A549 (cell line): ENCODE data around the gene ZNF263. TPM values are rescaled to one million over a fixed set of nuclear protein-coding genes. Genes with fewer than 3 reads are reported as not detected.

ENCODE experiments used
- ATAC-seq, 2 experiments: fragments of 200-7000 bp in 1 of 2; fragments of >200 bp in 1 of 2; cut with Nextera tagmentation in 1 of 2; cut with Tn5 transposase in 1 of 2; 3 replicates each; pipeline versions ENCODE4 v1.8.0 to v1.9.1; 2018 to 2020; ENCODE audit warnings: mild to moderate bottlenecking in 1 of 2, moderate library complexity in 1 of 2
- CTCF ChIA-PET: fragments of 300-600 bp; sonication (Branson Sonifier 250); formaldehyde crosslinking; extraction: SDS; loops from one replicate; lab custom pipeline; 2021; ENCODE audit warnings: antibody characterized with exemption, inconsistent platforms; lab: Yijun Ruan, JAX
- POLR2A ChIA-PET: fragments of 350-600 bp; formaldehyde crosslinking; extraction: SDS; loops from one replicate; lab custom pipeline; 2021; ENCODE audit warnings: antibody characterized with exemption, inconsistent platforms; lab: Yijun Ruan, JAX
- DNase-seq, 2 experiments: peaks; one replicate each; pipeline versions ENCODE4 v3.0.0 to v3.0.0-alpha.2; 2011 to 2016; ENCODE audit warnings: low read depth in 1 of 2, low spot score in 1 of 2
- FAIRE-seq: peaks from 2 replicates; lab custom pipeline; 2011; peaks lifted over from hg19 to GRCh38; lab: Jason Lieb, UNC
- H3K27ac ChIP-seq, 2 experiments: fragments of >200 bp; sonication (Bioruptor Twin); formaldehyde crosslinking; 3 replicates each; pipeline ENCODE4 v1.5.1; 2016 to 2017
- H3K4me1 ChIP-seq: fragments of >200 bp; sonication (Bioruptor Twin); formaldehyde crosslinking; 3 replicates; pipeline ENCODE4 v1.6.1; 2016
- H3K4me2 ChIP-seq: fragments of >200 bp; sonication (Bioruptor Twin); formaldehyde crosslinking; 3 replicates; pipeline ENCODE4 v1.6.1; 2016
- H3K4me3 ChIP-seq: fragments of >200 bp; sonication (Bioruptor Twin); formaldehyde crosslinking; 3 replicates; pipeline ENCODE4 v1.5.1; 2016
- H3K9me3 ChIP-seq: fragments of >200 bp; sonication (Bioruptor Twin); formaldehyde crosslinking; 3 replicates; pipeline ENCODE4 v1.6.1; 2016
- CEBPB ChIP-seq, 2 experiments: fragments of >200 bp in 1 of 2; sonication (Bioruptor Twin) in 1 of 2; formaldehyde crosslinking in 1 of 2; IDR thresholded peaks; 2 replicates each; pipeline ENCODE4 v1.6.1; 2012 to 2016
- CHD2 ChIP-seq: fragments of 150-350 bp; IDR thresholded peaks from 2 replicates; pipeline ENCODE4 v1.6.1; 2014; ENCODE audit warnings: low read length; ENCODE audit not compliant: partially characterized antibody
- EP300 ChIP-seq, 2 experiments: fragments of >200 bp; sonication (Bioruptor Twin); formaldehyde crosslinking; IDR thresholded peaks; 2 replicates in 1 of 2; 3 replicates in 1 of 2; pipeline ENCODE4 v1.6.1; 2016 to 2017
- FOSB ChIP-seq: fragments of 250-450 bp; sonication (Bioruptor Pico); IDR thresholded peaks from 2 replicates; pipeline ENCODE4 v1.5.0; 2020; ENCODE audit warnings: mild to moderate bottlenecking, moderate library complexity
- HEYL ChIP-seq: fragments of 250-450 bp; sonication (Bioruptor Pico); IDR thresholded peaks from 2 replicates; pipeline ENCODE4 v1.8.0; 2021; ENCODE audit warnings: mild to moderate bottlenecking, moderate library complexity
- KDM5A ChIP-seq: fragments of 200-600 bp; sonication (generic); IDR thresholded peaks from 2 replicates; pipeline ENCODE4 v1.6.1; 2016; ENCODE audit warnings: antibody characterized with exemption, mild to moderate bottlenecking
- MAFK ChIP-seq: fragments of 450-650 bp; IDR thresholded peaks from 2 replicates; pipeline ENCODE4 v1.6.1; 2014; ENCODE audit not compliant: partially characterized antibody
- NFE2L2 ChIP-seq: fragments of 150-350 bp; conservative IDR thresholded peaks from 2 replicates; pipeline ENCODE4 v1.6.1; 2014; ENCODE audit warnings: low read length
- NR3C1 ChIP-seq: fragments of >200 bp; sonication (Bioruptor Twin); formaldehyde crosslinking; IDR thresholded peaks from 3 replicates; pipeline ENCODE4 v1.6.1; 2017
- POLR2AphosphoS2 ChIP-seq: conservative IDR thresholded peaks from 2 replicates; pipeline ENCODE4 v1.6.1; 2012; ENCODE audit warnings: low read length, improper control_type of control experiment, inconsistent platforms
- RAD21 ChIP-seq, 2 experiments: fragments of >200 bp in 1 of 2; sonication (Bioruptor Twin) in 1 of 2; formaldehyde crosslinking in 1 of 2; IDR thresholded peaks in 1 of 2; conservative IDR thresholded peaks in 1 of 2; 2 replicates in 1 of 2; 3 replicates in 1 of 2; pipeline ENCODE4 v1.6.1; 2012 to 2018; ENCODE audit warnings: inconsistent platforms in 1 of 2
- RCOR1 ChIP-seq: fragments of 150-350 bp; IDR thresholded peaks from 2 replicates; pipeline ENCODE4 v1.6.1; 2014; ENCODE audit warnings: antibody characterized with exemption, low read length, low read depth
- RFX5 ChIP-seq: fragments of 450-650 bp; IDR thresholded peaks from 2 replicates; pipeline ENCODE4 v1.7.1; 2014; ENCODE audit warnings: antibody characterized with exemption, mild to moderate bottlenecking, moderate library complexity
- SMC3 ChIP-seq: fragments of >200 bp; sonication (Bioruptor Twin); formaldehyde crosslinking; IDR thresholded peaks from 3 replicates; pipeline ENCODE4 v1.6.1; 2018; ENCODE audit warnings: inconsistent platforms
- TP53 ChIP-seq: fragments of 250-450 bp; sonication (Bioruptor Pico); IDR thresholded peaks from 2 replicates; pipeline ENCODE4 v1.5.0; 2021; ENCODE audit warnings: mild to moderate bottlenecking, moderate library complexity
- ZFP36 ChIP-seq: fragments of 450-650 bp; IDR thresholded peaks from 2 replicates; pipeline ENCODE4 v1.6.1; 2014; ENCODE audit warnings: borderline replicate concordance; ENCODE audit not compliant: partially characterized antibody
- WGBS: methylation state at CpG from one replicate; pipeline ENCODE4 v1.1.6; 2017; ENCODE audit errors: missing lambda C conversion rate; 5-methylcytosine and 5-hydroxymethylcytosine counted together
- polyA plus RNA-seq, 4 experiments: library from polyadenylated mRNA; depleted of rRNA in 3 of 4; stranded (reverse); fragments of >200 nt; fragmentation: RNase III in 1 of 4; extraction: RNeasy Plus Mini Kit Qiagen cat#74134 plus additional on column Dnase treatment in 1 of 4; gene quantifications; 2 replicates in 3 of 4; 3 replicates in 1 of 4; pipeline ENCODE4 v1.2.3, GENCODE V29; 2011 to 2017
- TF ChIP-seq, protein P1 (sequence below): fragments of 250-450 bp; sonication (Bioruptor Pico); IDR thresholded peaks from 2 replicates; pipeline ENCODE4 v1.5.0; 2020; ENCODE audit warnings: low read depth, mild to moderate bottlenecking, moderate library complexity
- TF ChIP-seq, protein P2 (sequence below): fragments of 450-650 bp; IDR thresholded peaks from 2 replicates; pipeline ENCODE4 v1.6.1; 2014; ENCODE audit warnings: antibody characterized with exemption
- TF ChIP-seq, protein P3 (sequence below): fragments of 200-600 bp; sonication (generic); IDR thresholded peaks from 2 replicates; pipeline ENCODE4 v1.6.1; 2016; ENCODE audit warnings: antibody characterized with exemption, mild to moderate bottlenecking, moderate library complexity
- TF ChIP-seq, protein P4 (sequence below): IDR thresholded peaks from 2 replicates; pipeline ENCODE4 v1.6.1; 2012

The ZNF263 gene
- polyA plus RNA-seq, 2 of the 4 experiments (the other 2 are of a cell fraction) = 20.9 to 24.4 TPM

DNA sequence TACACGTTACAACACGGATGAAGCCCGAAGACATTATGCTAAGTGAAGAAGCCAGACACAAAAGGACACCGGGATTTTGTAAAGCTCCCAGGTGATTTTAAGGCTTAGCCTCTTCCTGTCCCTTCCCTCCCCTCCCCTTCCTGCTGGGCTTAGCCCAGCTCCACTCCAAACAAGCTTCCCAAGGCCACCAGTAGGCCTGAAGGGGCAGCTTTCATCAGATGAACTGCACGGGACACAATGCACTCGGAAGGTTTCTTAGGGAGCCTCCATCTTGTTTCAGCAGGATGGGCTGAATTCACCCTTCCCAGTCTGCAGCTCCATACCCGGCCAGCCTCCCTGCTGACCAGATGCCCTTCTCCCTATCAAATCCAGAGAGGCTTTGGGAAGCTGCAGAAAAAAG, 37.3 kb upstream of the ZNF263 start:
- no peak overlapping the region for H3K27ac ChIP-seq
- no peak overlapping the region for H3K4me2 ChIP-seq
- H3K4me3 ChIP-seq = no peak overlapping the region
- ATAC-seq = peak; percentile 30 to 31; a peak in 2 of 6 replicates
- no peaks in the 10 kb centered on the region for H3K9me3 ChIP-seq
- no peak for TF ChIP-seq TP53
- TF ChIP-seq, protein P1, sequence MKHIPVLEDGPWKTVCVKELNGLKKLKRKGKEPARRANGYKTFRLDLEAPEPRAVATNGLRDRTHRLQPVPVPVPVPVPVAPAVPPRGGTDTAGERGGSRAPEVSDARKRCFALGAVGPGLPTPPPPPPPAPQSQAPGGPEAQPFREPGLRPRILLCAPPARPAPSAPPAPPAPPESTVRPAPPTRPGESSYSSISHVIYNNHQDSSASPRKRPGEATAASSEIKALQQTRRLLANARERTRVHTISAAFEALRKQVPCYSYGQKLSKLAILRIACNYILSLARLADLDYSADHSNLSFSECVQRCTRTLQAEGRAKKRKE (CRISPR knock-in tag) = no peak
- no peak for TF ChIP-seq POLR2AphosphoS2
- TF ChIP-seq, protein P2, sequence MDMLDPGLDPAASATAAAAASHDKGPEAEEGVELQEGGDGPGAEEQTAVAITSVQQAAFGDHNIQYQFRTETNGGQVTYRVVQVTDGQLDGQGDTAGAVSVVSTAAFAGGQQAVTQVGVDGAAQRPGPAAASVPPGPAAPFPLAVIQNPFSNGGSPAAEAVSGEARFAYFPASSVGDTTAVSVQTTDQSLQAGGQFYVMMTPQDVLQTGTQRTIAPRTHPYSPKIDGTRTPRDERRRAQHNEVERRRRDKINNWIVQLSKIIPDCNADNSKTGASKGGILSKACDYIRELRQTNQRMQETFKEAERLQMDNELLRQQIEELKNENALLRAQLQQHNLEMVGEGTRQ = no peak
- no peak for TF ChIP-seq RAD21 (conservative IDR thresholded peaks at IDR 0.05 in 1 of 2, IDR thresholded peaks at IDR 0.05 in 1 of 2)
- TF ChIP-seq, all 56 proteins: peak for 0
- ChIA-PET CTCF (interaction anchor here (0.6 to 1.2 kb wide), 2 partner anchors 9 to 12 kb away, joined by 3 to 4 read pairs; no protein-coding TSS in a partner anchor), POLR2A (no interaction called here)
- 57% methylated on average over 7 of the region's 7 CpGs for WGBS
- DNase-seq (no peak), FAIRE-seq (no peak)
- no peaks in the 10 kb centered on the region for H3K4me1 ChIP-seq

DNA sequence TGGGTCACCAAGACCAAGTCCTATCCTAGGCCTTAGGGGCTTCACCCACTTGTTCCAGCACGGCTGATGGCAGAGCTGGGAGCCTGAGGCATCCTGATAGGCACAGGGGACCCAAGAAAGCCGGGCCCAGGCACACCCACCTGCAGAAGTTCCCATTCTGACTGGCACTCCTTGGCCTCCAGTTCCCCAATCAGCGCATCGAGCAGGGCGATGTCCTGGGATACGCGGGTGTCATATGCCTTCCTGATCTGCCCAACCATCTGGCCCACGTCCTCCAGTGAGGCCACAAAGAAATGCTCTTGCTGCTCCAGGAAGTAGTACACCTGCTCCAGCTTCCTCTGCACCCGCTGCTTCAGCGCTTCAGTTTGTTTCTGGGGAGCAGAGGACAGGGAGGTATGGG, 36.4 kb upstream of the ZNF263 start:
- ATAC-seq = no peak
- no peak for FAIRE-seq

DNA sequence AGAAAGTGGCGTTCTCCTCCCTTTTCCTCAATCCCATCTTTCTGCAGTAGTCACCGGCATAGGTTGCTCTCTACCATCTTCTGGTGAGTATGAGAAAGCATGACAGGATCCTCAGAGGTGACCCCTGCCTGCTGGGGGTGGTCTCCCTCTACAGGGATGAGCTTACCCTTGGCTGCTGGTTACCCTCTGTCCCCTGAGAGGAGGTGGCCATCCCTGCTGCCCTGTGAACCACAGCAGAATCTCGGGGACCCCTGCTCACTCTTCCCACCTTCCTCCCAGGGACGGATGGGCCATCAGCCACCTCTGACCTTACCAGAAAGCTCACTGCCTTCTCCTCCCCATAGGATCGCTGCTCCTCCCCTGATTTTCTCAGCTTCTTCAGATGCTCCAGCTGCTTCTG, 34.7 kb upstream of the ZNF263 start:
- 51% methylated on average over 5 of the region's 5 CpGs for WGBS
- Histone ChIP-seq H3K4me1 (no peaks in the 10 kb centered on the region), H3K4me2 (no peak overlapping the region), H3K9me3 (no peaks in the 10 kb centered on the region), H3K27ac (no peak overlapping the region), H3K4me3 (no peak overlapping the region)
- CTCF ChIA-PET = no interaction called here
- no peak for ATAC-seq
- POLR2A ChIA-PET = no interaction called here
- no peak for FAIRE-seq
- no peak for DNase-seq
- TF ChIP-seq, protein P3, sequence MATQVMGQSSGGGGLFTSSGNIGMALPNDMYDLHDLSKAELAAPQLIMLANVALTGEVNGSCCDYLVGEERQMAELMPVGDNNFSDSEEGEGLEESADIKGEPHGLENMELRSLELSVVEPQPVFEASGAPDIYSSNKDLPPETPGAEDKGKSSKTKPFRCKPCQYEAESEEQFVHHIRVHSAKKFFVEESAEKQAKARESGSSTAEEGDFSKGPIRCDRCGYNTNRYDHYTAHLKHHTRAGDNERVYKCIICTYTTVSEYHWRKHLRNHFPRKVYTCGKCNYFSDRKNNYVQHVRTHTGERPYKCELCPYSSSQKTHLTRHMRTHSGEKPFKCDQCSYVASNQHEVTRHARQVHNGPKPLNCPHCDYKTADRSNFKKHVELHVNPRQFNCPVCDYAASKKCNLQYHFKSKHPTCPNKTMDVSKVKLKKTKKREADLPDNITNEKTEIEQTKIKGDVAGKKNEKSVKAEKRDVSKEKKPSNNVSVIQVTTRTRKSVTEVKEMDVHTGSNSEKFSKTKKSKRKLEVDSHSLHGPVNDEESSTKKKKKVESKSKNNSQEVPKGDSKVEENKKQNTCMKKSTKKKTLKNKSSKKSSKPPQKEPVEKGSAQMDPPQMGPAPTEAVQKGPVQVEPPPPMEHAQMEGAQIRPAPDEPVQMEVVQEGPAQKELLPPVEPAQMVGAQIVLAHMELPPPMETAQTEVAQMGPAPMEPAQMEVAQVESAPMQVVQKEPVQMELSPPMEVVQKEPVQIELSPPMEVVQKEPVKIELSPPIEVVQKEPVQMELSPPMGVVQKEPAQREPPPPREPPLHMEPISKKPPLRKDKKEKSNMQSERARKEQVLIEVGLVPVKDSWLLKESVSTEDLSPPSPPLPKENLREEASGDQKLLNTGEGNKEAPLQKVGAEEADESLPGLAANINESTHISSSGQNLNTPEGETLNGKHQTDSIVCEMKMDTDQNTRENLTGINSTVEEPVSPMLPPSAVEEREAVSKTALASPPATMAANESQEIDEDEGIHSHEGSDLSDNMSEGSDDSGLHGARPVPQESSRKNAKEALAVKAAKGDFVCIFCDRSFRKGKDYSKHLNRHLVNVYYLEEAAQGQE = no peak
- TF ChIP-seq RCOR1 = no peak
- no peak for TF ChIP-seq NR3C1
- TF ChIP-seq, protein P1 (CRISPR knock-in tag) = no peak
- no peak for TF ChIP-seq KDM5A
- TF ChIP-seq SMC3 = no peak
- no peak for TF ChIP-seq MAFK
- no peak for TF ChIP-seq CHD2
- no peak for TF ChIP-seq EP300 (IDR thresholded peaks at IDR 0.05)
- no peak for TF ChIP-seq CEBPB (IDR thresholded peaks at IDR 0.05)
- TF ChIP-seq ZFP36 = no peak
- no peak for TF ChIP-seq NFE2L2
- TF ChIP-seq FOSB (CRISPR knock-in tag) = no peak

More for the DNA sequence above, 36.4 kb upstream of the ZNF263 start:
- 84% methylated on average over 9 of the region's 10 CpGs for WGBS
- Histone ChIP-seq H3K4me3 (no peak overlapping the region), H3K4me1 (no peaks in the 10 kb centered on the region), H3K9me3 (no peaks in the 10 kb centered on the region), H3K27ac (no peak overlapping the region), H3K4me2 (no peak overlapping the region)
- CTCF ChIA-PET = interaction anchor here (1.1 kb wide), 1 partner anchor 20 kb away, joined by 3 read pairs; no protein-coding TSS in a partner anchor
- no peak for DNase-seq
- POLR2A ChIA-PET = no interaction called here
- TF ChIP-seq, protein P3 = no peak
- TF ChIP-seq, protein P4, sequence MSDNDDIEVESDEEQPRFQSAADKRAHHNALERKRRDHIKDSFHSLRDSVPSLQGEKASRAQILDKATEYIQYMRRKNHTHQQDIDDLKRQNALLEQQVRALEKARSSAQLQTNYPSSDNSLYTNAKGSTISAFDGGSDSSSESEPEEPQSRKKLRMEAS = no peak
- no peak for TF ChIP-seq CEBPB (IDR thresholded peaks at IDR 0.05)
- TF ChIP-seq MAFK = no peak
- no peak for TF ChIP-seq RFX5
- no peak for TF ChIP-seq HEYL (CRISPR knock-in tag)
- TF ChIP-seq CHD2 = no peak
